Stimulated activated naive CD8-positive, alpha-beta T cell treated with anti-CD3 and anti-CD28 coated beads, Interleukin-15, Interleukin-2, amounts not matched to agents 100 ng/mL and 50 ng/mL, for 24 hours (primary cell): Measurements from ENCODE around the gene NANP.
A peak's percentile ranks its signal among the peaks of the same experiment; 100 is the strongest.
"Not testable (repeated sequence)": the region's sequence is repeated elsewhere in the genome, so short reads cannot be mapped to it uniquely, and the experiment has no call there.

Experiments used
- H3K27ac Mint-ChIP-seq: one replicate; pipeline ENCODE4 v1.8.0; 2021; ENCODE audit warnings: mild to moderate bottlenecking, mixed read lengths
- H3K27me3 Mint-ChIP-seq: one replicate; pipeline ENCODE4 v1.8.0; 2021; ENCODE audit warnings: mixed read lengths
- H3K36me3 Mint-ChIP-seq: one replicate; pipeline ENCODE4 v1.8.0; 2021; ENCODE audit warnings: low read depth, mixed read lengths
- H3K4me1 Mint-ChIP-seq: one replicate; pipeline ENCODE4 v1.8.0; 2021; ENCODE audit warnings: low read depth, mixed read lengths
- H3K4me3 Mint-ChIP-seq: one replicate; pipeline ENCODE4 v1.8.0; 2021; ENCODE audit warnings: mild to moderate bottlenecking, mixed read lengths
- H3K9me3 Mint-ChIP-seq: one replicate; pipeline ENCODE4 v1.8.0; 2021; ENCODE audit warnings: mixed read lengths

NANP gene

GRCh38 chr20:25623736-25624499 lies at the start of gene NANP:
TSS of gene NANP (minus strand) at chr20:25624014. CDS start at chr20:25623948, 66 bp downstream.
- no peaks in the 10 kb centered on the region for H3K9me3 Mint-ChIP-seq
- H3K4me3 Mint-ChIP-seq: peak within 1 kb of the TSS; percentile 89
- peak within 1 kb of the TSS; percentile 96 for H3K27ac Mint-ChIP-seq
- peaks cover 45% of the 10 kb centered on the region for H3K36me3 Mint-ChIP-seq
- H3K4me1 Mint-ChIP-seq: peaks cover 26% of the 10 kb centered on the region
- no peaks in the 10 kb centered on the region for H3K27me3 Mint-ChIP-seq

GRCh38 chr20:25672659-25673235 lies 48.9 kb upstream of the NANP start:
- H3K27ac Mint-ChIP-seq: no peak overlapping the region

GRCh38 chr20:25669826-25670422 lies 46.1 kb upstream of the NANP start:
- Mint-ChIP-seq H3K4me1 (no peaks in the 10 kb centered on the region), H3K36me3 (peaks cover 31% of the 10 kb centered on the region), H3K9me3 (peaks cover 3% of the 10 kb centered on the region), H3K4me3 (no peak overlapping the region), H3K27me3 (no peaks in the 10 kb centered on the region), H3K27ac (no peak overlapping the region)

More at GRCh38 chr20:25672659-25673235, 48.9 kb upstream of the NANP start:
- H3K4me1 Mint-ChIP-seq: no peaks in the 10 kb centered on the region
- peaks cover 60% of the 10 kb centered on the region for H3K36me3 Mint-ChIP-seq
- H3K9me3 Mint-ChIP-seq: peaks cover 3% of the 10 kb centered on the region
- no peak overlapping the region for H3K4me3 Mint-ChIP-seq
- no peaks in the 10 kb centered on the region for H3K27me3 Mint-ChIP-seq

GRCh38 chr20:25668446-25668845 lies 44.6 kb upstream of the NANP start:
- H3K4me3 Mint-ChIP-seq: no peak overlapping the region
- peaks cover 3% of the 10 kb centered on the region for H3K9me3 Mint-ChIP-seq
- H3K4me1 Mint-ChIP-seq: no peaks in the 10 kb centered on the region
- H3K27ac Mint-ChIP-seq: no peak overlapping the region
- no peaks in the 10 kb centered on the region for H3K27me3 Mint-ChIP-seq
- peaks cover 16% of the 10 kb centered on the region for H3K36me3 Mint-ChIP-seq

GRCh38 chr20:25659999-25660398 lies 36.2 kb upstream of the NANP start:
- peaks cover 18% of the 10 kb centered on the region for H3K36me3 Mint-ChIP-seq
- H3K4me1 Mint-ChIP-seq: no peaks in the 10 kb centered on the region
- no peaks in the 10 kb centered on the region for H3K27me3 Mint-ChIP-seq
- no peak overlapping the region for H3K27ac Mint-ChIP-seq
- H3K4me3 Mint-ChIP-seq: no peak overlapping the region
- no peaks in the 10 kb centered on the region for H3K9me3 Mint-ChIP-seq

- Mint-ChIP-seq H3K36me3 (peaks cover 23% of the 10 kb centered on the region), H3K9me3 (no peaks in the 10 kb centered on the region), H3K27me3 (no peaks in the 10 kb centered on the region), H3K4me3 (no peak overlapping the region), H3K27ac (no peak overlapping the region), H3K4me1 (no peaks in the 10 kb centered on the region)
Observed at GRCh38 chr20:25654487-25654886, 30.7 kb upstream of the NANP start.

- H3K27me3 Mint-ChIP-seq, H3K27ac Mint-ChIP-seq, H3K9me3 Mint-ChIP-seq, H3K4me1 Mint-ChIP-seq, H3K4me3 Mint-ChIP-seq: not testable (repeated sequence)
- peaks cover 18% of the 10 kb centered on the region for H3K36me3 Mint-ChIP-seq
Observed at GRCh38 chr20:25652866-25653265, 29.1 kb upstream of the NANP start.

- Mint-ChIP-seq H3K27me3 (no peaks in the 10 kb centered on the region), H3K9me3 (no peaks in the 10 kb centered on the region)
Observed at GRCh38 chr20:25644814-25645213, 21.0 kb upstream of the NANP start.

GRCh38 chr20:25643716-25644115 lies 19.9 kb upstream of the NANP start:
- Mint-ChIP-seq H3K9me3 (no peaks in the 10 kb centered on the region), H3K27me3 (no peaks in the 10 kb centered on the region), H3K4me1 (peaks cover 5% of the 10 kb centered on the region), H3K36me3 (peaks cover 10% of the 10 kb centered on the region), H3K27ac (no peak overlapping the region), H3K4me3 (no peak overlapping the region)

More at GRCh38 chr20:25644814-25645213, 21.0 kb upstream of the NANP start:
- no peak overlapping the region for H3K27ac Mint-ChIP-seq
- no peak overlapping the region for H3K4me3 Mint-ChIP-seq
- peaks cover 5% of the 10 kb centered on the region for H3K4me1 Mint-ChIP-seq
- peaks cover 10% of the 10 kb centered on the region for H3K36me3 Mint-ChIP-seq

GRCh38 chr20:25637247-25637646 lies 13.4 kb upstream of the NANP start:
- Mint-ChIP-seq H3K27ac (no peak overlapping the region), H3K4me1 (peaks cover 7% of the 10 kb centered on the region), H3K4me3 (no peak overlapping the region), H3K27me3 (no peaks in the 10 kb centered on the region), H3K36me3 (peaks cover 34% of the 10 kb centered on the region), H3K9me3 (peaks cover 4% of the 10 kb centered on the region)

- no peak overlapping the region for H3K27ac Mint-ChIP-seq
- H3K4me1 Mint-ChIP-seq: peaks cover 22% of the 10 kb centered on the region
- no peaks in the 10 kb centered on the region for H3K27me3 Mint-ChIP-seq
- H3K9me3 Mint-ChIP-seq: peaks cover 4% of the 10 kb centered on the region
- no peak overlapping the region for H3K4me3 Mint-ChIP-seq
- H3K36me3 Mint-ChIP-seq: peaks cover 39% of the 10 kb centered on the region
Observed at GRCh38 chr20:25632940-25633790, 9.4 kb upstream of the NANP start.

GRCh38 chr20:25630615-25631014 lies 6.8 kb upstream of the NANP start:
- Mint-ChIP-seq H3K4me1 (peaks cover 22% of the 10 kb centered on the region), H3K36me3 (peaks cover 32% of the 10 kb centered on the region)
- H3K4me3 Mint-ChIP-seq, H3K27me3 Mint-ChIP-seq, H3K9me3 Mint-ChIP-seq, H3K27ac Mint-ChIP-seq: not testable (repeated sequence)

GRCh38 chr20:25629816-25630499 lies 6.1 kb upstream of the NANP start:
- H3K36me3 Mint-ChIP-seq: peaks cover 25% of the 10 kb centered on the region

GRCh38 chr20:25626779-25627178 lies 3.0 kb upstream of the NANP start:
- peaks cover 37% of the 10 kb centered on the region for H3K4me1 Mint-ChIP-seq
- no peak overlapping the region for H3K4me3 Mint-ChIP-seq
- H3K9me3 Mint-ChIP-seq: no peaks in the 10 kb centered on the region
- no peaks in the 10 kb centered on the region for H3K27me3 Mint-ChIP-seq
- H3K36me3 Mint-ChIP-seq: peaks cover 27% of the 10 kb centered on the region
- H3K27ac Mint-ChIP-seq: no peak overlapping the region

More at GRCh38 chr20:25629816-25630499, 6.1 kb upstream of the NANP start:
- Mint-ChIP-seq H3K27ac (no peak overlapping the region), H3K4me1 (peaks cover 22% of the 10 kb centered on the region), H3K4me3 (no peak overlapping the region), H3K9me3 (no peaks in the 10 kb centered on the region), H3K27me3 (no peaks in the 10 kb centered on the region)
